Hepatocyte (in vitro differentiated cells): ENCODE measurements around the gene OR8D1.

Experiments
- CTCF ChIP-seq: fragments of 200-600 bp; sonication (generic); IDR thresholded peaks from 2 replicates; pipeline ENCODE4 v1.5.1; 2016; ENCODE audit warnings: antibody characterized with exemption, mild to moderate bottlenecking; ENCODE audit not compliant: poor library complexity
- EZH2 ChIP-seq: fragments of 200-600 bp; sonication (generic); IDR thresholded peaks from 2 replicates; pipeline ENCODE4 v1.6.1; 2016; ENCODE audit warnings: antibody characterized with exemption, mild to moderate bottlenecking, borderline replicate concordance

GRCh38 chr11:124301548-124301947, 12.2 kb downstream of the OR8D1 start:
- TF ChIP-seq CTCF (no peak), EZH2 (no peak)
